OCI-LY7 (cell line): ENCODE results near the gene UBA3. TPM values are rescaled to one million over a fixed set of nuclear protein-coding genes. Genes with fewer than 3 reads are reported as not detected.

Experiments used
- BruUV-seq: library from RNA; stranded (reverse); fragments of 400-500 nt; replicated peaks from 2 replicates; lab custom pipeline; 2021; lab: Mats Ljungman, UMichigan
- CTCF ChIA-PET: fragments of 300-600 bp; sonication (Branson Sonifier 250); formaldehyde crosslinking; loops from one replicate; lab custom pipeline; 2022; ENCODE audit warnings: antibody characterized with exemption; ENCODE audit not compliant: unreplicated experiment; lab: Charles Lee
- POLR2A ChIA-PET: fragments of 300-600 bp; sonication (Branson Sonifier 250); formaldehyde crosslinking; loops from one replicate; lab custom pipeline; 2022; ENCODE audit warnings: antibody characterized with exemption; lab: Charles Lee
- DNase-seq: peaks from one replicate; pipeline ENCODE4 v3.0.0-alpha.2; 2015; ENCODE audit warnings: low spot score
- H2AFZ ChIP-seq: fragments of 200-600 bp; sonication (generic), shearing (Covaris generic); 2 replicates; pipeline ENCODE4 v1.6.1; 2014; ENCODE audit warnings: mild to moderate bottlenecking, antibody characterized with exemption, low read length, moderate library complexity
- H3K27ac ChIP-seq: fragments of 200-600 bp; sonication (generic); 2 replicates; pipeline ENCODE4 v1.5.1; 2014; ENCODE audit warnings: mixed run types, low read depth, mild to moderate bottlenecking, moderate library complexity, low read length, inconsistent platforms; ENCODE audit not compliant: poor library complexity, severe bottlenecking
- H3K36me3 ChIP-seq: fragments of 200-600 bp; sonication (generic); 2 replicates; pipeline ENCODE4 v1.6.1; 2014; ENCODE audit warnings: mild to moderate bottlenecking, antibody characterized with exemption, low read length, moderate library complexity, mixed read lengths; ENCODE audit not compliant: insufficient read depth
- H3K4me1 ChIP-seq: fragments of 200-600 bp; sonication (generic); 2 replicates; pipeline ENCODE4 v1.5.1; 2014; ENCODE audit warnings: mild to moderate bottlenecking, low read length; ENCODE audit not compliant: insufficient read depth, poor library complexity, severe bottlenecking
- H3K4me2 ChIP-seq: fragments of 200-600 bp; sonication (generic); 2 replicates; pipeline ENCODE4 v1.6.1; 2014; ENCODE audit warnings: mild to moderate bottlenecking, low read length
- H3K4me3 ChIP-seq: fragments of 200-600 bp; sonication (generic); 2 replicates; pipeline ENCODE4 v1.5.1; 2014; ENCODE audit warnings: mild to moderate bottlenecking, low read depth, low read length; ENCODE audit not compliant: poor library complexity, severe bottlenecking
- H3K79me2 ChIP-seq: fragments of 200-600 bp; sonication (generic); 2 replicates; pipeline ENCODE4 v1.6.1; 2016; ENCODE audit warnings: low read depth, mild to moderate bottlenecking, low read length, moderate library complexity, mixed read lengths; ENCODE audit not compliant: insufficient read depth
- H3K9me2 ChIP-seq: fragments of 200-600 bp; sonication (generic); 2 replicates; pipeline ENCODE4 v1.6.1; 2016; ENCODE audit warnings: mild to moderate bottlenecking, low read length, mixed read lengths; ENCODE audit not compliant: insufficient read depth
- H3K9me3 ChIP-seq: fragments of 200-600 bp; sonication (generic); 2 replicates; pipeline ENCODE4 v1.6.1; 2014; ENCODE audit warnings: mild to moderate bottlenecking, mixed run types, low read length, mixed read lengths
- H4K20me1 ChIP-seq: fragments of 200-600 bp; sonication (generic); 2 replicates; pipeline ENCODE4 v1.6.1; 2014; ENCODE audit warnings: mild to moderate bottlenecking, antibody characterized with exemption, low read length, moderate library complexity, mixed read lengths; ENCODE audit not compliant: insufficient read depth
- CTCF ChIP-seq: fragments of 200-600 bp; sonication (generic); conservative IDR thresholded peaks from 2 replicates; pipeline ENCODE4 v1.5.1; 2014; ENCODE audit warnings: mild to moderate bottlenecking, antibody characterized with exemption, low read length, moderate library complexity, mixed read lengths
- EZH2phosphoT487 ChIP-seq: fragments of 200-600 bp; sonication (generic); IDR thresholded peaks from 2 replicates; pipeline ENCODE4 v1.6.1; 2018; ENCODE audit warnings: low read depth, borderline replicate concordance, mild to moderate bottlenecking, mixed run types, antibody characterized with exemption, low read length, moderate library complexity, mixed read lengths
- intact Hi-C: fragments of 100-400 bp; cut with micrococcal nuclease; formaldehyde crosslinking; loops from one replicate; pipeline ENCODE4 v1.10.0; 2022; ENCODE audit not compliant: unreplicated experiment
- total RNA-seq, 2 experiments: library from RNA; depleted of rRNA in 1 of 2; stranded (reverse); fragments of >200 nt in 1 of 2; shearing (Covaris generic) in 1 of 2; gene quantifications; 2 replicates each; pipeline ENCODE4 v1.2.3, GENCODE V29; 2014 to 2022

The UBA3 gene
- total RNA-seq, 2 experiments from 2014 or later, result 70.2 to 78.8 TPM

- intact Hi-C loops, result no loop called here
- Histone ChIP-seq H3K36me3 (no peaks in the 10 kb centered on the region), H3K9me3 (no peaks in the 10 kb centered on the region), H4K20me1 (no peaks in the 10 kb centered on the region), H2AFZ (no peak overlapping the region), H3K27ac (no peak overlapping the region), H3K4me2 (no peak overlapping the region), H3K79me2 (no peaks in the 10 kb centered on the region), H3K4me1 (no peaks in the 10 kb centered on the region), H3K9me2 (no peaks in the 10 kb centered on the region), H3K4me3 (no peak overlapping the region)
- POLR2A ChIA-PET, result interaction anchor here (0.6 kb wide), 1 partner anchor 17 kb away, joined by 3 read pairs; no protein-coding TSS in a partner anchor
- CTCF ChIA-PET, result no interaction called here
- no TSS peak for BruUV-seq
- TF ChIP-seq CTCF (no peak), EZH2phosphoT487 (no peak)
- no peak for DNase-seq
These were observed 48.3 kb upstream of the UBA3 start for GRCh38 chr3:69128509-69128908.

GRCh38 chr3:69126999-69127398 is 46.8 kb upstream of the UBA3 start:
- Histone ChIP-seq H3K9me2 (no peaks in the 10 kb centered on the region), H3K36me3 (no peaks in the 10 kb centered on the region), H3K4me2 (no peak overlapping the region), H2AFZ (no peak overlapping the region), H3K4me1 (no peaks in the 10 kb centered on the region), H3K79me2 (no peaks in the 10 kb centered on the region), H3K4me3 (no peak overlapping the region), H3K27ac (no peak overlapping the region), H3K9me3 (no peaks in the 10 kb centered on the region), H4K20me1 (no peaks in the 10 kb centered on the region)
- BruUV-seq, result no TSS peak
- intact Hi-C loops, result no loop called here
- POLR2A ChIA-PET, result interaction anchor here (0.7 kb wide), 2 partner anchors 180 to 202 kb away, joined by 3 to 4 read pairs; no protein-coding TSS in a partner anchor
- DNase-seq, result no peak
- CTCF ChIA-PET, result no interaction called here
- no peak for TF ChIP-seq CTCF
- TF ChIP-seq EZH2phosphoT487, result no peak

GRCh38 chr3:69126216-69126615 is 46.1 kb upstream of the UBA3 start:
- no peak for DNase-seq
- Histone ChIP-seq H2AFZ (no peak overlapping the region), H4K20me1 (no peaks in the 10 kb centered on the region), H3K4me2 (no peak overlapping the region), H3K9me3 (no peaks in the 10 kb centered on the region), H3K4me3 (no peak overlapping the region), H3K27ac (no peak overlapping the region), H3K79me2 (no peaks in the 10 kb centered on the region), H3K9me2 (no peaks in the 10 kb centered on the region), H3K36me3 (no peaks in the 10 kb centered on the region), H3K4me1 (no peaks in the 10 kb centered on the region)
- ChIA-PET POLR2A (interaction anchor here (1.2 kb wide), 1 partner anchor 11 kb away, joined by 7 read pairs; no protein-coding TSS in a partner anchor), CTCF (no interaction called here)
- BruUV-seq, result no TSS peak
- intact Hi-C loops, result no loop called here
- TF ChIP-seq CTCF (no peak), EZH2phosphoT487 (no peak)
